Endothelial cell of umbilical vein (primary cell): ENCODE measurements around the gene CES5A. TPM values are rescaled to one million over a fixed set of nuclear protein-coding genes. Genes with fewer than 3 reads are reported as not detected.

ENCODE experiments used
- BruUV-seq: library from RNA; stranded (reverse); fragments of 400-500 nt; replicated peaks from 2 replicates; lab custom pipeline; 2021; lab: Mats Ljungman, UMichigan
- CTCF ChIA-PET: fragments of 300-600, 350-600 bp; sonication (Branson Sonifier 250); formaldehyde crosslinking; loops from one replicate; lab custom pipeline; 2021; ENCODE audit warnings: antibody characterized with exemption, inconsistent platforms; lab: Charles Lee
- POLR2A ChIA-PET: fragments of 300-600, 350-600 bp; sonication (Branson Sonifier 250); formaldehyde crosslinking; loops from one replicate; lab custom pipeline; 2021; ENCODE audit warnings: antibody characterized with exemption, inconsistent platforms; lab: Charles Lee
- DNase-seq: peaks from one replicate; pipeline ENCODE4 v3.0.0-alpha.2; 2011; ENCODE audit warnings: low read depth, low spot score
- FAIRE-seq: peaks from 2 replicates; lab custom pipeline; 2011; peaks lifted over from hg19 to GRCh38; lab: Jason Lieb, UNC
- H2AFZ ChIP-seq: 2 replicates; pipeline ENCODE4 v1.6.0; 2012; ENCODE audit warnings: low read depth, low read length, control low read depth, inconsistent platforms
- H3K27ac ChIP-seq: 2 replicates; pipeline ENCODE4 v1.5.1; 2011; ENCODE audit warnings: low read depth, mild to moderate bottlenecking, control low read depth, low read length, moderate library complexity; ENCODE audit not compliant: insufficient read depth
- H3K27me3 ChIP-seq, 2 experiments: 2 replicates each; pipeline versions ENCODE4 v1.6.0 to v1.6.1; 2011; ENCODE audit warnings: low read length in 2 of 2, mixed read lengths in 1 of 2; ENCODE audit not compliant: control insufficient read depth in 2 of 2, insufficient read depth in 2 of 2
- H3K36me3 ChIP-seq, 2 experiments: 2 replicates in 1 of 2; 3 replicates in 1 of 2; pipeline ENCODE4 v1.5.1; 2011; ENCODE audit warnings: low read length in 2 of 2, mild to moderate bottlenecking in 1 of 2, moderate library complexity in 1 of 2; ENCODE audit not compliant: control insufficient read depth in 2 of 2, insufficient read depth in 2 of 2; ENCODE audit errors: extremely low read depth in 1 of 2
- H3K4me1 ChIP-seq: 3 replicates; pipeline ENCODE4 v1.5.1; 2011; ENCODE audit warnings: mild to moderate bottlenecking, low read length; ENCODE audit not compliant: control insufficient read depth, insufficient read depth; ENCODE audit errors: extremely low read depth
- H3K4me2 ChIP-seq: 2 replicates; pipeline ENCODE4 v1.6.1; 2011; ENCODE audit warnings: low read length, control low read depth, mixed read lengths; ENCODE audit not compliant: insufficient read depth
- H3K4me3 ChIP-seq, 3 experiments: fragments of 200-600 bp in 1 of 3; sonication (generic), shearing (Covaris generic) in 1 of 3; replicated peaks in 1 of 3; 2 replicates each; pipeline ENCODE4 v1.5.1; 2011 to 2016; ENCODE audit warnings: control low read depth in 3 of 3, low read length in 3 of 3, mild to moderate bottlenecking in 2 of 3, inconsistent platforms in 1 of 3, low read depth in 1 of 3, moderate library complexity in 1 of 3; ENCODE audit not compliant: insufficient read depth in 1 of 3
- H3K79me2 ChIP-seq: 2 replicates; pipeline ENCODE4 v1.6.0; 2012; ENCODE audit warnings: low read length, inconsistent platforms; ENCODE audit not compliant: control insufficient read depth, insufficient read depth
- H3K9ac ChIP-seq: replicated peaks from 2 replicates; pipeline ENCODE3; 2011; ENCODE audit warnings: low read length, control low read depth; ENCODE audit not compliant: insufficient read depth; ENCODE audit errors: extremely low read depth
- H3K9me1 ChIP-seq: replicated peaks from 3 replicates; pipeline ENCODE4 v1.6.0; 2011; ENCODE audit warnings: mild to moderate bottlenecking, low read length; ENCODE audit not compliant: control insufficient read depth, insufficient read depth; ENCODE audit errors: extremely low read depth
- H3K9me3 ChIP-seq: replicated peaks from 2 replicates; pipeline ENCODE4 v1.5.1; 2012; ENCODE audit warnings: low read length, inconsistent platforms; ENCODE audit not compliant: control insufficient read depth, insufficient read depth
- H4K20me1 ChIP-seq: replicated peaks from 2 replicates; pipeline ENCODE3; 2011; ENCODE audit warnings: mild to moderate bottlenecking, low read length; ENCODE audit not compliant: control insufficient read depth, insufficient read depth; ENCODE audit errors: extremely low read depth
- CTCF ChIP-seq, 2 donors: IDR thresholded peaks; 1 replicate in 1 of 2; 2 replicates in 1 of 2; pipeline ENCODE4 v1.5.1; 2011; ENCODE audit warnings: low read length in 2 of 2, mild to moderate bottlenecking in 2 of 2, moderate library complexity in 2 of 2, control low read depth in 1 of 2, inconsistent platforms in 1 of 2, low read depth in 1 of 2; ENCODE audit not compliant: insufficient read depth in 1 of 2; ENCODE audit errors: extremely low read depth in 1 of 2
- EZH2 ChIP-seq: IDR thresholded peaks from 2 replicates; pipeline ENCODE4 v1.6.1; 2012; ENCODE audit warnings: borderline replicate concordance, low read depth, mild to moderate bottlenecking, moderate library complexity, low read length, inconsistent platforms; ENCODE audit not compliant: severe bottlenecking
- GATA2 ChIP-seq: IDR thresholded peaks from 2 replicates; pipeline ENCODE4 v1.7.0; 2011; ENCODE audit warnings: low read depth, mild to moderate bottlenecking, moderate library complexity, mixed read lengths, low read length; ENCODE audit not compliant: insufficient read length, insufficient read depth
- JUN ChIP-seq: IDR thresholded peaks from 2 replicates; pipeline ENCODE4 v1.6.1; 2011; ENCODE audit warnings: borderline replicate concordance, low read depth; ENCODE audit not compliant: insufficient read length, insufficient read depth
- MYC ChIP-seq: IDR thresholded peaks from one replicate; pipeline ENCODE4 v1.6.1; 2011; ENCODE audit warnings: mild to moderate bottlenecking, low read depth, low read length
- POLR2A ChIP-seq: IDR thresholded peaks from 2 replicates; pipeline ENCODE4 v1.6.1; 2012; ENCODE audit warnings: low read depth, mild to moderate bottlenecking, control low read depth, low read length
- POLR2AphosphoS5 ChIP-seq: IDR thresholded peaks from 2 replicates; pipeline ENCODE4 v1.6.1; 2012; ENCODE audit warnings: low read depth, mild to moderate bottlenecking, control low read depth, low read length, moderate library complexity; ENCODE audit not compliant: insufficient read depth
- dilution Hi-C: fragments of 300-500 bp; cut with MboI; formaldehyde crosslinking; loops from one replicate; pipeline ENCODE4 v1.15.0; 2019; ENCODE audit warnings: low sequenced_read_pairs; ENCODE audit not compliant: extremely low pct_ligation_motif_present
- intact Hi-C: fragments of 100-400 bp; cut with micrococcal nuclease; formaldehyde crosslinking; loops from one replicate; pipeline ENCODE4 v1.10.0; 2022
- polyA plus RNA-seq, 4 experiments: library from polyadenylated mRNA; depleted of rRNA in 3 of 4; stranded (reverse) in 3 of 4; unstranded in 1 of 4; fragments of >200 nt; gene quantifications; 2 replicates each; pipeline versions ENCODE4 v1.2.1 to v1.2.3, GENCODE V29; 2011 to 2012; ENCODE audit warnings: missing spikeins in 1 of 4
- total RNA-seq: library from RNA; stranded (reverse); gene quantifications from 2 replicates; pipeline ENCODE4 v1.2.3, GENCODE V29; 2021
- TF ChIP-seq, protein P1 (sequence below): IDR thresholded peaks from 2 replicates; pipeline ENCODE4 v1.6.1; 2011; ENCODE audit not compliant: insufficient read depth, insufficient read length

CES5A gene
- total and polyA plus RNA-seq, 2 donors (not counting 3 experiments of a cell fraction or from before 2014, with no cell fraction given): not detected

GRCh38 chr16:55908641-55909040 lies 33.5 kb upstream of the CES5A start:
- ChIA-PET POLR2A (no interaction called here), CTCF (no interaction called here)
- Histone ChIP-seq H3K27ac (no peak overlapping the region), H3K4me3 (no peak overlapping the region), H3K36me3 (no peaks in the 10 kb centered on the region), H3K4me2 (no peak overlapping the region), H3K4me1 (no peaks in the 10 kb centered on the region), H3K27me3 (no peaks in the 10 kb centered on the region), H3K9ac (no peak overlapping the region), H4K20me1 (no peaks in the 10 kb centered on the region), H3K9me1 (no peaks in the 10 kb centered on the region), H2AFZ (no peak overlapping the region), H3K9me3 (no peaks in the 10 kb centered on the region), H3K79me2 (no peaks in the 10 kb centered on the region)
- intact Hi-C loops (no loop called here), dilution Hi-C loops (no loop called here)
- BruUV-seq: no TSS peak
- no peak for FAIRE-seq
- TF ChIP-seq JUN (no peak), POLR2A (no peak), POLR2AphosphoS5 (no peak), GATA2 (no peak), CTCF (IDR thresholded peaks at IDR 0.05; ENCODE audit: extremely low read depth in 1 of 2, insufficient read depth in 1 of 2, low read depth in 1 of 2, low read length in 2 of 2) (no peak), EZH2 (no peak), MYC (no peak)
- TF ChIP-seq, protein P1, sequence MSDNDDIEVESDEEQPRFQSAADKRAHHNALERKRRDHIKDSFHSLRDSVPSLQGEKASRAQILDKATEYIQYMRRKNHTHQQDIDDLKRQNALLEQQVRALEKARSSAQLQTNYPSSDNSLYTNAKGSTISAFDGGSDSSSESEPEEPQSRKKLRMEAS: no peak
- no peak for DNase-seq
